ENCODE measurements around the gene SORCS3. TPM values are rescaled to one million over a fixed set of nuclear protein-coding genes. Genes with fewer than 3 reads are reported as not detected.

The SORCS3 gene
- total RNA-seq, 4 donors from 2014 or later, result not detected

DNA sequence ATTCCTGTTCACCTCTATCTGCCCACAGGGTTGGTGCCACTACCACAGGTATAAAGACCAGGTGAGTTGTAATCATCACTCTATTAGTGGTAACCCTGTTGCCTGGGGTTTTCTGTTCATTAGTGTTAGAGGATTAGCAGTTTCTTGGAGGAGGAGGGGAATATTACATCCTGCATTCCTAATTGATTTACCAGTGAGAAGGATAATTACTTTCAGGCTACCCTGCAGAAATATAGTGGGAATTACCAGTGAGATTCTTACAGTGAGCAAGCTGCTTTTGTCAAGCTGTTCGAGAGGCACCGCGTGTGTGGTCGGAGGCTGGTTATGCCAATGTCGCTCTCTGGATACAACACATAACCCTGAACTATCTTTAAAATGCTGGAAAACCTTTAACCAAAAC, 280.7 kb downstream of the SORCS3 start:
- no peak for DNase-seq
- no peak overlapping the region for H3K27ac ChIP-seq
- H3K36me3 ChIP-seq, result no peaks in the 10 kb centered on the region
- TF ChIP-seq POLR2A (IDR thresholded peaks at IDR 0.05), result no peak
- TF ChIP-seq CTCF (IDR thresholded peaks at IDR 0.05), result no peak
- intact Hi-C loops (cut with DNase I), result no loop called here
- no peaks in the 10 kb centered on the region for H3K27me3 ChIP-seq
- H3K4me1 ChIP-seq, result no peaks in the 10 kb centered on the region
- 77 to 82% methylated on average over 5 of the region's 5 CpGs for WGBS, 2 donors
- no peak overlapping the region for H3K4me3 ChIP-seq
- H3K9me3 ChIP-seq, result no peaks in the 10 kb centered on the region

- H3K27ac ChIP-seq, result no peak overlapping the region
- intact Hi-C loops (cut with DNase I), result no loop called here
- no peaks in the 10 kb centered on the region for H3K4me1 ChIP-seq
- TF ChIP-seq CTCF (IDR thresholded peaks at IDR 0.05) (no peak), POLR2A (IDR thresholded peaks at IDR 0.05) (no peak)
- H3K27me3 ChIP-seq, result no peaks in the 10 kb centered on the region
- DNase-seq, result no peak
- WGBS, 2 donors, result 40 to 60% methylated on average over 3 of the region's 3 CpGs
- no peaks in the 10 kb centered on the region for H3K36me3 ChIP-seq
- H3K9me3 ChIP-seq, result no peaks in the 10 kb centered on the region
- H3K4me3 ChIP-seq, result no peak overlapping the region
Observed at GRCh38 chr10:104922810-104923209, 281.7 kb downstream of the SORCS3 start.

- Histone ChIP-seq H3K27ac (no peak overlapping the region), H3K9me3 (no peaks in the 10 kb centered on the region), H3K36me3 (no peaks in the 10 kb centered on the region), H3K4me1 (no peaks in the 10 kb centered on the region), H3K4me3 (no peak overlapping the region), H3K27me3 (no peaks in the 10 kb centered on the region)
- 68 to 69% methylated on average over 2 to 3 of the region's 3 CpGs for WGBS, 2 donors
- intact Hi-C loops (cut with DNase I), result no loop called here
- TF ChIP-seq CTCF (IDR thresholded peaks at IDR 0.05), result no peak
- TF ChIP-seq POLR2A (IDR thresholded peaks at IDR 0.05), result no peak
- DNase-seq, result no peak
Observed at GRCh38 chr10:104923501-104923900, 282.4 kb downstream of the SORCS3 start.

- Histone ChIP-seq H3K4me1 (no peaks in the 10 kb centered on the region), H3K27me3 (no peaks in the 10 kb centered on the region), H3K9me3 (no peaks in the 10 kb centered on the region), H3K27ac (no peak overlapping the region), H3K36me3 (no peaks in the 10 kb centered on the region), H3K4me3 (no peak overlapping the region)
- no peak for DNase-seq
- intact Hi-C loops (cut with DNase I), result no loop called here
- WGBS, 2 donors, result 56 to 68% methylated on average over 6 of the region's 6 CpGs
- no peak for TF ChIP-seq POLR2A (IDR thresholded peaks at IDR 0.05)
- TF ChIP-seq CTCF (IDR thresholded peaks at IDR 0.05), result no peak
Observed at GRCh38 chr10:104924101-104924795, 283.2 kb downstream of the SORCS3 start.

DNA sequence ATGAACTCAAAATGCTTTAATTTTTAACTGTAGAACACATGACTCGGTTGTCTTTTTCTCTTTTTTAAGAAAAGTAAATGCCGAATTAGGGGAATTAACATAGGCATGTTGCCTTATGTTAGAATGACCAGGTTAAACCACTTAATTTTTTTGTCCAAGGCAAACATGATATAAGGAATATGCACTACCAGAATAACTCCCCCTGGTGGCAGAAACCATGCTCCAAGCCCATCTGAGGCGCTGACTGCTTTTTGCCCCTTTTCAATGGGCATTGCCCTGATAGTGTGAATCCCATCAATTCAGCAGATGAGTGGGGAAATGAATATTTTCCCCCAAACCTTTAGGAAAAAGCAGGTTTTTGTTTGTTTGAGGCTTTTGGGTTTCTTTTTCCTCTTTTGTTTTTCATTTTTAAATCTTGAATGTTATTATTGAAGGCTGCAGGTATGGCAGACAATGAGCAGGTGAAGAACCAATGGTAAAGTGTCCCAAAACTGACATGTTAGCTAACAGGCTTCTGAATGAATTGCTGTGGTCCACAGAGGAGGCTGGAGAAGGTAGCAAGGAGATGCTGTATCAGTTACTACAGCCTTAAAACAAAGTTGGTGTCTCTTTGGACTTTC, 284.3 kb downstream of the SORCS3 start:
- Histone ChIP-seq H3K27ac (no peak overlapping the region), H3K36me3 (no peaks in the 10 kb centered on the region), H3K9me3 (no peaks in the 10 kb centered on the region), H3K4me3 (no peak overlapping the region), H3K27me3 (no peaks in the 10 kb centered on the region), H3K4me1 (no peaks in the 10 kb centered on the region)
- WGBS, 2 donors, result 21 to 39% methylated on average over 3 of the region's 3 CpGs
- intact Hi-C loops (cut with DNase I), result no loop called here
- no peak for DNase-seq
- TF ChIP-seq CTCF (IDR thresholded peaks at IDR 0.05) (peak in 4 of 6 experiments; percentile 18 to 48 (median 36)), POLR2A (IDR thresholded peaks at IDR 0.05) (no peak)

Data from esophagus squamous epithelium (tissue), 5 donors.